A549 (cell line): Measurements from ENCODE around the gene STK33.

ENCODE experiments used
- BHLHE40 ChIP-seq: IDR thresholded peaks from 2 replicates; pipeline ENCODE4 v1.6.1; 2012; ENCODE audit warnings: low read depth, low read length, inconsistent platforms
- CEBPB ChIP-seq, 2 experiments: fragments of >200 bp in 1 of 2; sonication (Bioruptor Twin) in 1 of 2; formaldehyde crosslinking in 1 of 2; IDR thresholded peaks; 2 replicates each; pipeline ENCODE4 v1.6.1; 2012 to 2016
- CTCF ChIP-seq: fragments of >200 bp; sonication (Bioruptor Twin); formaldehyde crosslinking; IDR thresholded peaks from 3 replicates; pipeline ENCODE4 v1.5.1; 2016
- EP300 ChIP-seq, 2 experiments: fragments of >200 bp; sonication (Bioruptor Twin); formaldehyde crosslinking; IDR thresholded peaks; 2 replicates in 1 of 2; 3 replicates in 1 of 2; pipeline ENCODE4 v1.6.1; 2016 to 2017
- JUN ChIP-seq, 2 experiments: fragments of >200 bp; sonication (Bioruptor Twin); formaldehyde crosslinking; IDR thresholded peaks; 2 replicates in 1 of 2; 3 replicates in 1 of 2; pipeline ENCODE4 v1.6.1; 2016 to 2017
- KDM5A ChIP-seq: fragments of 200-600 bp; sonication (generic); IDR thresholded peaks from 2 replicates; pipeline ENCODE4 v1.6.1; 2016; ENCODE audit warnings: antibody characterized with exemption, mild to moderate bottlenecking
- PBX3 ChIP-seq: IDR thresholded peaks from 2 replicates; pipeline ENCODE4 v1.6.1; 2012
- POLR2A ChIP-seq: IDR thresholded peaks from 2 replicates; pipeline ENCODE4 v1.6.1; 2012; ENCODE audit warnings: mild to moderate bottlenecking, low read length
- RAD21 ChIP-seq, 2 experiments: fragments of >200 bp in 1 of 2; sonication (Bioruptor Twin) in 1 of 2; formaldehyde crosslinking in 1 of 2; IDR thresholded peaks in 1 of 2; conservative IDR thresholded peaks in 1 of 2; 2 replicates in 1 of 2; 3 replicates in 1 of 2; pipeline ENCODE4 v1.6.1; 2012 to 2018; ENCODE audit warnings: inconsistent platforms in 1 of 2
- SREBF2 ChIP-seq: fragments of 450-650 bp; IDR thresholded peaks from 2 replicates; pipeline ENCODE4 v1.6.1; 2014; ENCODE audit warnings: mild to moderate bottlenecking, moderate library complexity
- TF ChIP-seq, protein P1 (sequence below): fragments of 250-450 bp; sonication (Bioruptor Pico); IDR thresholded peaks from 2 replicates; pipeline ENCODE4 v1.5.0; 2020; ENCODE audit warnings: low read depth, mild to moderate bottlenecking, moderate library complexity

DNA sequence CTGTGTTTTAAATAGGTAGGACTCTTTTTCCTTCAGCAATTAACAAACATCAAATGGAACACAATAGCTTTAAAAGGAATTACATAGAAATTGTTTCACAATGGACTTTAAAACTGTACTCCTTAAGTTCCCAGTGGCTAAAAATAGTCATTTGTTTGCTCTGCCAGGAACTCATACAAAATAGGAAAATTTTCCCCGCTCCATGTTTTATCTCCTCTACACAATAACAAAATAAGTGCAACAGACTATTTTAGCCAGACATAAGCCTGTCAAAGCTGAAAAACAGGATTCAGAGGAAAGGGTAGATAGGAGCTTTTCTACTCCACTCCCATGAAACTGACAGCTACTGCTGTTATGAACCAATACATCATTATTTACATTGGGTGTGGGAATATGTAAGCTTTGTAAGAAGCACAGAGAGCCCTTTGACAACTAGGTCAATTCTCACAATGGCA is 90.1 kb downstream of the STK33 start:
- no peak for TF ChIP-seq CTCF
- TF ChIP-seq RAD21 (conservative IDR thresholded peaks at IDR 0.05 in 1 of 2, IDR thresholded peaks at IDR 0.05 in 1 of 2), result no peak
- TF ChIP-seq KDM5A, result no peak
- TF ChIP-seq, protein P1, sequence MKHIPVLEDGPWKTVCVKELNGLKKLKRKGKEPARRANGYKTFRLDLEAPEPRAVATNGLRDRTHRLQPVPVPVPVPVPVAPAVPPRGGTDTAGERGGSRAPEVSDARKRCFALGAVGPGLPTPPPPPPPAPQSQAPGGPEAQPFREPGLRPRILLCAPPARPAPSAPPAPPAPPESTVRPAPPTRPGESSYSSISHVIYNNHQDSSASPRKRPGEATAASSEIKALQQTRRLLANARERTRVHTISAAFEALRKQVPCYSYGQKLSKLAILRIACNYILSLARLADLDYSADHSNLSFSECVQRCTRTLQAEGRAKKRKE, result no peak
- TF ChIP-seq POLR2A, result no peak
- no peak for TF ChIP-seq CEBPB (IDR thresholded peaks at IDR 0.05)
- TF ChIP-seq BHLHE40, result no peak
- TF ChIP-seq JUN (IDR thresholded peaks at IDR 0.05), result no peak
- TF ChIP-seq SREBF2, result no peak
- TF ChIP-seq PBX3, result no peak
- TF ChIP-seq EP300 (IDR thresholded peaks at IDR 0.05), result no peak
